Thyroid gland (tissue), 4 donors: ENCODE data around the gene ACOT13.

Experiments
- POLR2A ChIP-seq, 2 donors: fragments of 450-650 bp; IDR thresholded peaks; one replicate each; pipeline ENCODE4 v1.6.1; 2017; ENCODE audit warnings: antibody characterized with exemption in 2 of 2, mild to moderate bottlenecking in 2 of 2, moderate library complexity in 1 of 2
- TF ChIP-seq, protein P1 (sequence below), 6 experiments: fragments of 200-600 bp in 3 of 6; fragments of 450-650 bp in 3 of 6; sonication (generic) in 3 of 6; IDR thresholded peaks; one replicate each; pipeline ENCODE4 v1.5.1; 2016 to 2019; ENCODE audit warnings: antibody characterized with exemption in 6 of 6, mild to moderate bottlenecking in 2 of 6, inconsistent platforms in 1 of 6, moderate library complexity in 1 of 6

DNA sequence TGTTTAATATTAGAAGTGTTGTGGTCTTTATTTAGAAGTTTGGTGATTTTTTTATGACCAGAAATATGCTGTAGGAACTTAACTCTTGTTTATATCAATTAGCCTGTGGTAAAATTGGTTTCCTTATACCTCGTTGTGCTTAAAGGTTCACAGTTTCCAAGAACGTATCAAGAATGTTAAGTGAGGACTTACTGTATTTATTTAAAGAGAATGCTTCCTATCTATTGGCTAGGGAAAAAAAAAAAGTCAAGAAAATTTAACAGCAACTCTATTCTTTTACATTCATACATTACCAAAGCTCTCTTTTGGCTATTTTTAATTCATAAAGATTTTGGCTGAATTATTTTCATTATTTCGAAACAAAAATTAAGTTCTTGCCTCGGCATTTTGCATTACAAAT, 22.5 kb upstream of the ACOT13 start:
- TF ChIP-seq, protein P1, sequence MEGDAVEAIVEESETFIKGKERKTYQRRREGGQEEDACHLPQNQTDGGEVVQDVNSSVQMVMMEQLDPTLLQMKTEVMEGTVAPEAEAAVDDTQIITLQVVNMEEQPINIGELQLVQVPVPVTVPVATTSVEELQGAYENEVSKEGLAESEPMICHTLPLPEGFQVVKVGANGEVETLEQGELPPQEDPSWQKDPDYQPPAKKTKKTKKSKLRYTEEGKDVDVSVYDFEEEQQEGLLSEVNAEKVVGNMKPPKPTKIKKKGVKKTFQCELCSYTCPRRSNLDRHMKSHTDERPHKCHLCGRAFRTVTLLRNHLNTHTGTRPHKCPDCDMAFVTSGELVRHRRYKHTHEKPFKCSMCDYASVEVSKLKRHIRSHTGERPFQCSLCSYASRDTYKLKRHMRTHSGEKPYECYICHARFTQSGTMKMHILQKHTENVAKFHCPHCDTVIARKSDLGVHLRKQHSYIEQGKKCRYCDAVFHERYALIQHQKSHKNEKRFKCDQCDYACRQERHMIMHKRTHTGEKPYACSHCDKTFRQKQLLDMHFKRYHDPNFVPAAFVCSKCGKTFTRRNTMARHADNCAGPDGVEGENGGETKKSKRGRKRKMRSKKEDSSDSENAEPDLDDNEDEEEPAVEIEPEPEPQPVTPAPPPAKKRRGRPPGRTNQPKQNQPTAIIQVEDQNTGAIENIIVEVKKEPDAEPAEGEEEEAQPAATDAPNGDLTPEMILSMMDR (IDR thresholded peaks at IDR 0.05), result no peak
- no peak for TF ChIP-seq POLR2A (IDR thresholded peaks at IDR 0.05)
